H1 (cell line): Measurements from ENCODE around the gene SH3RF3. TPM values are rescaled to one million over a fixed set of nuclear protein-coding genes. Genes with fewer than 3 reads are reported as not detected.

Experiments
- CBX5 ChIP-seq: fragments of 300-800, 300-1000 bp; sonication (generic); IDR thresholded peaks from 2 replicates; pipeline ENCODE4 v1.7.1; 2016; ENCODE audit warnings: antibody characterized with exemption, low read length, low read depth
- GABPA ChIP-seq: IDR thresholded peaks from 2 replicates; pipeline ENCODE4 v1.6.1; 2011; ENCODE audit warnings: mild to moderate bottlenecking, low read length, moderate library complexity, borderline replicate concordance; ENCODE audit not compliant: insufficient read depth
- HDAC2 ChIP-seq, 2 experiments: fragments of 300-600 bp in 1 of 2; sonication (generic) in 1 of 2; IDR thresholded peaks; 2 replicates each; pipeline ENCODE4 v1.6.1; 2011 to 2012; ENCODE audit warnings: low read depth in 2 of 2, low read length in 2 of 2, mild to moderate bottlenecking in 2 of 2, moderate library complexity in 2 of 2, borderline replicate concordance in 1 of 2, inconsistent platforms in 1 of 2
- JUN ChIP-seq: IDR thresholded peaks from 2 replicates; pipeline ENCODE4 v1.6.1; 2011; ENCODE audit warnings: low read depth, mild to moderate bottlenecking, improper control_type of control experiment, low read length
- JUND ChIP-seq: IDR thresholded peaks from 2 replicates; pipeline ENCODE4 v1.6.1; 2011; ENCODE audit warnings: mild to moderate bottlenecking, improper control_type of control experiment, low read length
- POU5F1 ChIP-seq: IDR thresholded peaks from 2 replicates; pipeline ENCODE4 v1.6.1; 2011; ENCODE audit warnings: low read depth, mild to moderate bottlenecking, low read length, moderate library complexity
- USF2 ChIP-seq: IDR thresholded peaks from 2 replicates; pipeline ENCODE4 v1.6.1; 2011; ENCODE audit warnings: low read length, improper control_type of control experiment
- YY1 ChIP-seq: IDR thresholded peaks from 2 replicates; pipeline ENCODE4 v1.6.1; 2011; ENCODE audit warnings: low read depth, mild to moderate bottlenecking, low read length
- ZNF274 ChIP-seq: IDR thresholded peaks from 2 replicates; pipeline ENCODE4 v1.7.0; 2012; ENCODE audit warnings: low read length, borderline replicate concordance; ENCODE audit errors: extremely low read depth
- polyA plus RNA-seq, 7 experiments: library from polyadenylated mRNA; depleted of rRNA in 3 of 7; stranded (reverse) in 5 of 7; unstranded in 2 of 7; fragments of >200 nt in 5 of 7; fragments of 200-250 nt in 2 of 7; gene quantifications; 1 replicate in 5 of 7; 2 replicates in 1 of 7; 4 replicates in 1 of 7; pipeline versions ENCODE4 v1.2.1 to v1.2.3, GENCODE V29; 2011 to 2013; ENCODE audit warnings: missing spikeins in 2 of 7, mixed read lengths in 2 of 7
- total RNA-seq: library from RNA; stranded (reverse); fragmentation: NEBNext Ultra II Directional; extraction: Animal tissue kit (Norgen Biotek cat#: 25700); gene quantifications from 2 replicates; pipeline ENCODE4 v1.2.1, GENCODE V29; 2021

SH3RF3 gene
- total and polyA plus RNA-seq, 2 of the 8 experiments (the other 6 are each of a cell fraction or from before 2014, with no cell fraction given): 0.11 to 0.65 TPM

GRCh38 chr2:109392816-109393661 is 264.0 kb downstream of the SH3RF3 start (continued):
- TF ChIP-seq USF2 (no peak), POU5F1 (no peak), ZNF274 (no peak), CBX5 (no peak), YY1 (no peak), JUND (no peak), JUN (no peak), GABPA (no peak), HDAC2 (IDR thresholded peaks at IDR 0.05; ENCODE audit: borderline replicate concordance in 1 of 2, low read depth in 2 of 2, low read length in 2 of 2) (no peak)
